OCI-LY1 (cell line): ENCODE results near the gene HLCS.

ENCODE experiments used
- H2AFZ ChIP-seq: fragments of 200-600 bp; sonication (generic), shearing (Covaris generic); 2 replicates; pipeline ENCODE4 v1.6.0; 2014; ENCODE audit warnings: antibody characterized with exemption, mild to moderate bottlenecking, low read length
- H3F3A ChIP-seq: fragments of 200-600 bp; sonication (generic), shearing (Covaris generic); 2 replicates; pipeline ENCODE4 v1.6.0; 2014; ENCODE audit warnings: mild to moderate bottlenecking, antibody characterized with exemption, low read length, moderate library complexity; ENCODE audit not compliant: insufficient read depth
- H3K27ac ChIP-seq: fragments of 200-600 bp; sonication (generic); 2 replicates; pipeline ENCODE4 v1.5.1; 2014; ENCODE audit warnings: low read length, mixed run types, mild to moderate bottlenecking, low read depth; ENCODE audit not compliant: poor library complexity, severe bottlenecking
- H3K27me3 ChIP-seq: fragments of 200-600 bp; sonication (generic); 2 replicates; pipeline ENCODE4 v1.6.0; 2014; ENCODE audit warnings: antibody characterized with exemption, mild to moderate bottlenecking, low read length, moderate library complexity; ENCODE audit not compliant: insufficient read depth
- H3K36me3 ChIP-seq: fragments of 200-600 bp; sonication (generic); 2 replicates; pipeline ENCODE4 v1.6.1; 2014; ENCODE audit warnings: mild to moderate bottlenecking, antibody characterized with exemption, low read length, moderate library complexity, mixed read lengths; ENCODE audit not compliant: insufficient read depth
- H3K4me1 ChIP-seq: fragments of 200-600 bp; sonication (generic); 2 replicates; pipeline ENCODE4 v1.5.1; 2014; ENCODE audit warnings: mild to moderate bottlenecking, low read length, moderate library complexity; ENCODE audit not compliant: insufficient read depth, severe bottlenecking
- H3K4me2 ChIP-seq: fragments of 200-600 bp; sonication (generic), shearing (Covaris generic); 2 replicates; pipeline ENCODE4 v1.6.1; 2014; ENCODE audit warnings: low read length
- H3K4me3 ChIP-seq: fragments of 200-600 bp; sonication (generic); 2 replicates; pipeline ENCODE4 v1.5.1; 2014; ENCODE audit warnings: low read length, low read depth, mild to moderate bottlenecking, mixed read lengths; ENCODE audit not compliant: poor library complexity, severe bottlenecking
- H3K79me2 ChIP-seq: fragments of 200-600 bp; shearing (Covaris generic); 2 replicates; pipeline ENCODE4 v1.6.1; 2016; ENCODE audit warnings: mixed run types, low read length, mixed read lengths; ENCODE audit not compliant: insufficient read depth
- H3K9ac ChIP-seq: fragments of 200-600 bp; sonication (generic), shearing (Covaris generic); 2 replicates; pipeline ENCODE4 v1.6.1; 2014; ENCODE audit warnings: mild to moderate bottlenecking, low read length, mixed read lengths
- H3K9me2 ChIP-seq: fragments of 200-600 bp; sonication (generic), shearing (Covaris generic); 2 replicates; pipeline ENCODE4 v1.6.1; 2014; ENCODE audit warnings: low read depth, mild to moderate bottlenecking, low read length, mixed read lengths
- H3K9me3 ChIP-seq: fragments of 200-600 bp; shearing (Covaris generic); 2 replicates; pipeline ENCODE4 v1.6.1; 2014; ENCODE audit warnings: low read length, mixed read lengths
- H4K20me1 ChIP-seq: fragments of 200-600 bp; sonication (generic), shearing (Covaris generic); 2 replicates; pipeline ENCODE4 v1.6.0; 2016; ENCODE audit warnings: mild to moderate bottlenecking, low read length; ENCODE audit not compliant: insufficient read depth
- CTCF ChIP-seq: fragments of 200-600 bp; sonication (generic), shearing (Covaris generic); IDR thresholded peaks from 2 replicates; pipeline ENCODE4 v1.5.1; 2017; ENCODE audit warnings: mild to moderate bottlenecking, antibody characterized with exemption, low read length, moderate library complexity, mixed read lengths
- EZH2 ChIP-seq: fragments of 200-600 bp; sonication (generic), shearing (Covaris generic); IDR thresholded peaks from 2 replicates; pipeline ENCODE4 v1.8.0; 2017; ENCODE audit warnings: borderline replicate concordance, mixed run types, mild to moderate bottlenecking, antibody characterized with exemption, low read length, moderate library complexity, mixed read lengths

HLCS gene

GRCh38 chr21:36713746-36714145 is 252.7 kb downstream of the HLCS start:
- Histone ChIP-seq H3K9ac (no peak overlapping the region), H3K27me3 (no peaks in the 10 kb centered on the region)

DNA sequence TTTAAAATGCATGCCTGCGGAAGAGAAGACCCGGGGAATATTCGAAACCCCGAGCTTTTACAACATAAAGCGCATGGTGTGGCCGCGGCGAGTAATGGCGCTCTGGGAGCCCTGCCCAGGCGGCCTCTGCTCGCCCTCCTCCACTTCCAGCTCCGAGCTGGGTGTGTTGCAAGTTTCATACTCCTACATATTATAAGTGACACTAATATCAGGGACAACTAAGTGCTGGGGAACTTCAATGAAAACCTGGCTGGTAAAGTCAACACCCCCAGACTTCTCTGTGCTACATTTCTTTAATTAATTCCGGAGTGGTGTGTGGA is 255.8 kb downstream of the HLCS start:
- Histone ChIP-seq H3K4me2 (no peak overlapping the region), H3K36me3 (no peaks in the 10 kb centered on the region), H3K4me3 (no peak overlapping the region), H3K27ac (no peak overlapping the region), H3K27me3 (no peaks in the 10 kb centered on the region), H3K9me2 (no peaks in the 10 kb centered on the region), H4K20me1 (no peaks in the 10 kb centered on the region), H3K9ac (no peak overlapping the region), H3F3A (no peaks in the 10 kb centered on the region), H3K9me3 (no peaks in the 10 kb centered on the region), H3K4me1 (no peaks in the 10 kb centered on the region), H3K79me2 (no peaks in the 10 kb centered on the region), H2AFZ (no peak overlapping the region)
- TF ChIP-seq EZH2, result no peak
- TF ChIP-seq CTCF, result no peak

More at GRCh38 chr21:36713746-36714145, 252.7 kb downstream of the HLCS start:
- Histone ChIP-seq H3K9me3 (no peaks in the 10 kb centered on the region), H3K9me2 (no peaks in the 10 kb centered on the region), H3K4me1 (no peaks in the 10 kb centered on the region), H3K79me2 (no peaks in the 10 kb centered on the region), H3K36me3 (no peaks in the 10 kb centered on the region), H3F3A (no peaks in the 10 kb centered on the region), H3K4me3 (no peak overlapping the region), H4K20me1 (no peaks in the 10 kb centered on the region), H2AFZ (no peak overlapping the region), H3K4me2 (no peak overlapping the region), H3K27ac (no peak overlapping the region)
- TF ChIP-seq CTCF (no peak), EZH2 (no peak)

- H3K4me1 ChIP-seq, result no peaks in the 10 kb centered on the region
- no peak overlapping the region for H3K9ac ChIP-seq
- no peaks in the 10 kb centered on the region for H3K79me2 ChIP-seq
- no peaks in the 10 kb centered on the region for H3K36me3 ChIP-seq
- H3F3A ChIP-seq, result no peaks in the 10 kb centered on the region
- no peaks in the 10 kb centered on the region for H3K27me3 ChIP-seq
- H2AFZ ChIP-seq, result no peak overlapping the region
- no peaks in the 10 kb centered on the region for H4K20me1 ChIP-seq
- no peak overlapping the region for H3K4me2 ChIP-seq
- H3K9me3 ChIP-seq, result no peaks in the 10 kb centered on the region
- TF ChIP-seq EZH2, result no peak
- no peak for TF ChIP-seq CTCF
- H3K27ac ChIP-seq, result no peak overlapping the region
- no peaks in the 10 kb centered on the region for H3K9me2 ChIP-seq
- no peak overlapping the region for H3K4me3 ChIP-seq
Measured at GRCh38 chr21:36709868-36710728, 256.4 kb downstream of the HLCS start.
